HEK293 (cell line): Measurements from ENCODE around the gene AXIN1.
"Not testable (repeated sequence)": the region's sequence is repeated elsewhere in the genome, so short reads cannot be mapped to it uniquely, and the experiment has no call there.

Experiments
- CTCF ChIA-PET: fragments of 350-600 bp; formaldehyde crosslinking; extraction: SDS; loops from one replicate; lab custom pipeline; 2021; ENCODE audit warnings: antibody characterized with exemption; lab: Yijun Ruan, JAX
- POLR2A ChIA-PET: fragments of 300-600 bp; formaldehyde crosslinking; extraction: SDS; loops from one replicate; lab custom pipeline; 2020; ENCODE audit warnings: antibody characterized with exemption, inconsistent platforms; lab: Yijun Ruan, JAX
- H3K27ac ChIP-seq: fragments of 200-500 bp; sonication (Bioruptor generic); 2 replicates; pipeline ENCODE4 v1.5.1; 2014; ENCODE audit warnings: low read depth, low read length, control low read depth, inconsistent platforms; ENCODE audit errors: extremely low read depth
- H3K36me3 ChIP-seq, 2 experiments: fragments of 200-500 bp in 1 of 2; sonication (Bioruptor generic) in 1 of 2; 1 replicate in 1 of 2; 2 replicates in 1 of 2; pipeline ENCODE4 v1.5.1; 2014 to 2017; ENCODE audit warnings: inconsistent platforms in 2 of 2, low read length in 2 of 2; ENCODE audit not compliant: control insufficient read depth in 2 of 2, insufficient read depth in 1 of 2
- H3K4me1 ChIP-seq: fragments of 200-500 bp; sonication (Bioruptor generic); 2 replicates; pipeline ENCODE4 v1.5.1; 2014; ENCODE audit warnings: mild to moderate bottlenecking, low read length, inconsistent platforms; ENCODE audit not compliant: control insufficient read depth, insufficient read depth
- H3K4me3 ChIP-seq: 2 replicates; pipeline ENCODE4 v1.5.1; 2011; ENCODE audit warnings: low read depth, mild to moderate bottlenecking, control low read depth, low read length, moderate library complexity
- H3K9me3 ChIP-seq: fragments of 200-500 bp; sonication (Bioruptor generic); 2 replicates; pipeline ENCODE4 v1.5.1; 2014; ENCODE audit warnings: low read depth, low read length, inconsistent platforms; ENCODE audit not compliant: control insufficient read depth, insufficient read depth
- EGR2 ChIP-seq: fragments of 450-650 bp; formaldehyde crosslinking; IDR thresholded peaks from 2 replicates; pipeline ENCODE4 v1.5.1; 2016; ENCODE audit warnings: low read depth, missing biosample characterization, missing genetic modification characterization
- GLI2 ChIP-seq: fragments of 450-650 bp; formaldehyde crosslinking; IDR thresholded peaks from 2 replicates; pipeline ENCODE4; 2017; ENCODE audit warnings: missing biosample characterization, missing genetic modification characterization, low read depth, borderline replicate concordance
- GLIS1 ChIP-seq: fragments of 450-650 bp; formaldehyde crosslinking; IDR thresholded peaks from 2 replicates; pipeline ENCODE4 v1.5.1; 2016; ENCODE audit warnings: missing biosample characterization, missing genetic modification characterization
- REPIN1 ChIP-seq: fragments of 450-650 bp; formaldehyde crosslinking; IDR thresholded peaks from 2 replicates; pipeline ENCODE4 v1.5.1; 2017; ENCODE audit warnings: missing biosample characterization, missing genetic modification characterization, low read depth
- ZBTB17 ChIP-seq: fragments of 450-650 bp; formaldehyde crosslinking; IDR thresholded peaks from 2 replicates; pipeline ENCODE4 v1.5.1; 2016; ENCODE audit warnings: missing biosample characterization, missing genetic modification characterization
- ZBTB8A ChIP-seq: fragments of 450-650 bp; formaldehyde crosslinking; IDR thresholded peaks from 2 replicates; pipeline ENCODE4 v1.5.1; 2016; ENCODE audit warnings: missing biosample characterization, missing genetic modification characterization
- ZIC2 ChIP-seq: fragments of 450-650 bp; formaldehyde crosslinking; IDR thresholded peaks from 2 replicates; pipeline ENCODE4 v1.5.1; 2016; ENCODE audit warnings: missing biosample characterization, missing genetic modification characterization
- ZNF214 ChIP-seq: fragments of 450-650 bp; formaldehyde crosslinking; IDR thresholded peaks from 2 replicates; pipeline ENCODE4 v1.5.1; 2017; ENCODE audit warnings: missing biosample characterization, mild to moderate bottlenecking, missing genetic modification characterization, borderline replicate concordance
- ZNF555 ChIP-seq: fragments of 450-650 bp; formaldehyde crosslinking; conservative IDR thresholded peaks from 2 replicates; pipeline ENCODE4 v1.5.1; 2017; ENCODE audit warnings: missing biosample characterization, mild to moderate bottlenecking, missing genetic modification characterization, inconsistent platforms
- TF ChIP-seq, protein P1 (sequence below): fragments of 450-650 bp; formaldehyde crosslinking; IDR thresholded peaks from 2 replicates; pipeline ENCODE4 v1.5.1; 2016; ENCODE audit warnings: missing biosample characterization, missing genetic modification characterization

AXIN1 gene

DNA sequence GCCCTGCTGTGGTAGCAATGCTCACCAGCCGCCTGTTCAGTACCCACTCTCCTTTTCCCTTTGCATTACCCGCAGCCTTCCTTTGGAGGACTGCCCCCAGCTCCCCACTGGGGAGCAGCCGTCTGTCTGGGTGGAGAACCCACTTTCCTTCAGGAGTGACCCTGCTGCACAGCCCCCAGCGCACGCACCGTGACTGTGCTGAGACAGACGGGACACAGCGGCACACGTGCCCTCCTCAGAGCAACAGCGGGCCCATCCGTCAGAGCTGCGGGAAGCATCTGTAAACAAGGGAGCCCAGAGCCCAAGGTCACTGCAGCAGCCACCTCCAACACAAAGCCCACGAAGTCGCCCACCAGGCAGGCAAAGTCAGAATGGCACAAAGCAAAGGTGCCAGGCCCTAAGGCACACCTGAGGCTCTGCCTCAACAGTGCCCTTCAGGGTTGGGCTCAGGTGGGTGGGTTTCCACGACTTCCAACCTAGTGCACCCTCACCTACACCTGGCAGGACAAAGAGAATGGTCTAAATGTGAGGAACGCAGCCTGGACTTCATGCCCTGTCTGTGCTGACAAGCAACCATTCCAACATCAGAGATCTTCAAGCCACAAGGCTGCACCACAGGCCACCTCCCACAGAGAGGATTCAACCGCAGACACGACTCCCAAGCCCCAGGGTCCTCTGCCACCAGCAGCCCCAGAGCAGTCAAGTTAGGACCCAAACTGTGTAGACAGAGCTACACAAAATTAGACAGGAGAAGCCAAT is 9.9 kb downstream of the AXIN1 start:
- Histone ChIP-seq H3K36me3 (peaks cover 16 to 41% of the 10 kb centered on the region in 2 experiments; a peak in 2 of 3 replicates), H3K9me3 (no peaks in the 10 kb centered on the region)
- no peak for TF ChIP-seq ZBTB17 (tag by site-specific recombination)
- TF ChIP-seq GLIS1: peak; percentile 55
- no peak for TF ChIP-seq GLI2 (tag by site-specific recombination)
- peak; percentile 51; the same call in 1 of the 2 replicates for TF ChIP-seq ZIC2
- TF ChIP-seq EGR2 (tag by site-specific recombination): peak; percentile 12; the same call in 1 of the 2 replicates
- TF ChIP-seq ZNF214 (tag by site-specific recombination): no peak
- no peak for TF ChIP-seq ZNF555 (tag by site-specific recombination)
- TF ChIP-seq REPIN1: no peak
- TF ChIP-seq, all 188 proteins: peak for 3
- Histone ChIP-seq H3K4me3 (no peak overlapping the region), H3K27ac (no peak overlapping the region), H3K4me1 (0 out of 2 replicates have a peak, but pooled peaks cover 2% of the 10 kb centered on the region)
- CTCF ChIA-PET: interaction anchor here (1.3 kb wide), 1 partner anchor 146 kb away, joined by 6 read pairs; no protein-coding TSS in a partner anchor
- POLR2A ChIA-PET: interaction anchor here (0.6 to 1.8 kb wide), 3 partner anchors 8 to 1615 kb away, joined by 4 to 8 read pairs (median 6); partner anchors contain the start of gene AXIN1

DNA sequence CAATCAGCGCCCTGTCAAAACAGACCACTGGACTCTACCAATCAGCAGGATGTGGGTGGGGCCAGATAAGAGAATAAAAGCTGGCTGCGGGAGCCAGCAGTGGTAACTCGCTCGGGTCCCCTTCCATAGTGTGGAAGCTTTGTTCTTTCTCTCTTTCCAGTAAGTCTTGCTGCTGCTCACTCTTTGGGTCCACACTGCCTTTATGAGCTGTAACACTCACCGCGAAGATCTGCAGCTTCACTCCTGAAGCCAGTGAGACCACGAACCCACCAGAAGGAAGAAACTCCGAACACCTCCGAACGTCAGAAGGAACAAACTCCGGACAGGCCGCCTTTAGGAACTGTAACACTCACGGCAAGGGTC is 10.6 kb downstream of the AXIN1 start:
- not testable (repeated sequence) for H3K9me3 ChIP-seq, H3K27ac ChIP-seq, H3K4me3 ChIP-seq, H3K4me1 ChIP-seq
- TF ChIP-seq, protein P1, sequence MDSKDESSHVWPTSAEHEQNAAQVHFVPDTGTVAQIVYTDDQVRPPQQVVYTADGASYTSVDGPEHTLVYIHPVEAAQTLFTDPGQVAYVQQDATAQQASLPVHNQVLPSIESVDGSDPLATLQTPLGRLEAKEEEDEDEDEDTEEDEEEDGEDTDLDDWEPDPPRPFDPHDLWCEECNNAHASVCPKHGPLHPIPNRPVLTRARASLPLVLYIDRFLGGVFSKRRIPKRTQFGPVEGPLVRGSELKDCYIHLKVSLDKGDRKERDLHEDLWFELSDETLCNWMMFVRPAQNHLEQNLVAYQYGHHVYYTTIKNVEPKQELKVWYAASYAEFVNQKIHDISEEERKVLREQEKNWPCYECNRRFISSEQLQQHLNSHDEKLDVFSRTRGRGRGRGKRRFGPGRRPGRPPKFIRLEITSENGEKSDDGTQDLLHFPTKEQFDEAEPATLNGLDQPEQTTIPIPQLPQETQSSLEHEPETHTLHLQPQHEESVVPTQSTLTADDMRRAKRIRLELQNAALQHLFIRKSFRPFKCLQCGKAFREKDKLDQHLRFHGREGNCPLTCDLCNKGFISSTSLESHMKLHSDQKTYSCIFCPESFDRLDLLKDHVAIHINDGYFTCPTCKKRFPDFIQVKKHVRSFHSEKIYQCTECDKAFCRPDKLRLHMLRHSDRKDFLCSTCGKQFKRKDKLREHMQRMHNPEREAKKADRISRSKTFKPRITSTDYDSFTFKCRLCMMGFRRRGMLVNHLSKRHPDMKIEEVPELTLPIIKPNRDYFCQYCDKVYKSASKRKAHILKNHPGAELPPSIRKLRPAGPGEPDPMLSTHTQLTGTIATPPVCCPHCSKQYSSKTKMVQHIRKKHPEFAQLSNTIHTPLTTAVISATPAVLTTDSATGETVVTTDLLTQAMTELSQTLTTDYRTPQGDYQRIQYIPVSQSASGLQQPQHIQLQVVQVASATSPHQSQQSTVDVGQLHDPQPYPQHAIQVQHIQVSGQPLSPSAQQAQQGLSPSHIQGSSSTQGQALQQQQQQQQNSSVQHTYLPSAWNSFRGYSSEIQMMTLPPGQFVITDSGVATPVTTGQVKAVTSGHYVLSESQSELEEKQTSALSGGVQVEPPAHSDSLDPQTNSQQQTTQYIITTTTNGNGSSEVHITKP (tag by site-specific recombination): 0 out of 2 replicates have a peak, but pooled peaks have one; percentile 16
- ChIA-PET POLR2A (interaction anchor here (0.6 to 1.8 kb wide), 3 partner anchors 9 to 1615 kb away, joined by 5 to 8 read pairs (median 7); partner anchors contain the start of gene AXIN1), CTCF (interaction anchor here (1.3 kb wide), 1 partner anchor 145 kb away, joined by 6 read pairs; no protein-coding TSS in a partner anchor)
- H3K36me3 ChIP-seq: peaks cover 16 to 34% of the 10 kb centered on the region in 2 experiments; a peak in 2 of 3 replicates

DNA sequence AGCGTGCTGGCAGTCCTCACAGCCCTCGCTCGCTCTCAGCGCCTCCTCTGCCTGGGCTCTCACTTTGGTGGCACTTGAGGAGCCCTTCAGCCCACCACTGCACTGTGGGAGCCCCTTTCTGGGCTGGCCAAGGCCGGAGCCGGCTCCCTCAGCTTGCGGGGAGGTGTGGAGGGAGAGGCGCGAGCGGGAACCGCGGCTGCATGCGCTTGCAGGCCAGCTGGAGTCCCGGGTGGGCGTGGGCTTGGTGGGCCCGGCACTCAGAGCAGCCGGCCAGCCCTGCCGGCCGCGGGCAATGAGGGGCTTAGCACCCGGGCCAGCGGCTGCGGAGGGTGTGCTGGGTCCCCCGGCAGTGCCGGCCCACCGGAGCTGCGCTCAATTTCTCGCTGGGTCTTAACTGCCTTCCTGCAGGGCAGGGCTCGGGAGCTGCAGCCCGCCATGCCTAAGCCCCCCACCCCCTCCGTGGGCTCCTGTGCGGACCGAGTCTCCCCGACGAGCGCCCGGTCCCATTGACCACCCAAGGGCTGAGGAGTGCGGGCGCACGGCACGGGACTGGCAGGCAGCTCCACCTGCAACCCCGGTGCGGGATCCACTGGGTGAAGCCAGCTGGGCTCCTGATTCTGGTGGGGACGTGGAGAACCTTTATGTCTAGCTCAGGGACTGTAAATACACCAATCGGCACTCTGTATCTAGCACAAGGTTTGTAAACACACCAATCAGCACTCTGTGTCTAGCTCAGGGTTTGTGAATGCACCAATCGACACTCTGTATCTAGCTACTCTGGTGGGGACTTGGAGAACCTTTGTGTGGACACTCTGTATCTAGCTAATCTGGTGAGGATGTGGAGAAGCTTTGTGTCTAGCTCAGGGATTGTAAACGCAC is 11.2 kb downstream of the AXIN1 start:
- H3K4me1 ChIP-seq, H3K9me3 ChIP-seq, H3K4me3 ChIP-seq: not testable (repeated sequence)
- CTCF ChIA-PET: interaction anchor here (1.3 to 1.4 kb wide), 2 partner anchors 9 to 144 kb away, joined by 6 read pairs; no protein-coding TSS in a partner anchor
- peaks cover 16 to 28% of the 10 kb centered on the region in 2 experiments; a peak in 2 of 3 replicates for H3K36me3 ChIP-seq
- peak; percentile 56; the same call in 1 of the 2 replicates for TF ChIP-seq ZBTB8A
- TF ChIP-seq, all 188 proteins: peak for 1; not testable (repeated sequence) for 187
- not testable (repeated sequence) for H3K27ac ChIP-seq
- POLR2A ChIA-PET: interaction anchor here (1.3 to 1.8 kb wide), 2 partner anchors 10 to 11 kb away, joined by 5 to 7 read pairs; partner anchors contain the start of gene AXIN1
